Stimulated activated CD8-positive, alpha-beta memory T cell treated with anti-CD3 and anti-CD28 coated beads, Interleukin-4, amount 100 ng/mL, for 24 hours (primary cell): ENCODE data around the gene HES7.
"Not testable (repeated sequence)": the region's sequence is repeated elsewhere in the genome, so short reads cannot be mapped to it uniquely, and the experiment has no call there.

Source experiments
- DNase-seq: peaks from one replicate; pipeline ENCODE4 v3.0.0-alpha.2; 2020; ENCODE audit warnings: low read depth

HES7 gene

DNA sequence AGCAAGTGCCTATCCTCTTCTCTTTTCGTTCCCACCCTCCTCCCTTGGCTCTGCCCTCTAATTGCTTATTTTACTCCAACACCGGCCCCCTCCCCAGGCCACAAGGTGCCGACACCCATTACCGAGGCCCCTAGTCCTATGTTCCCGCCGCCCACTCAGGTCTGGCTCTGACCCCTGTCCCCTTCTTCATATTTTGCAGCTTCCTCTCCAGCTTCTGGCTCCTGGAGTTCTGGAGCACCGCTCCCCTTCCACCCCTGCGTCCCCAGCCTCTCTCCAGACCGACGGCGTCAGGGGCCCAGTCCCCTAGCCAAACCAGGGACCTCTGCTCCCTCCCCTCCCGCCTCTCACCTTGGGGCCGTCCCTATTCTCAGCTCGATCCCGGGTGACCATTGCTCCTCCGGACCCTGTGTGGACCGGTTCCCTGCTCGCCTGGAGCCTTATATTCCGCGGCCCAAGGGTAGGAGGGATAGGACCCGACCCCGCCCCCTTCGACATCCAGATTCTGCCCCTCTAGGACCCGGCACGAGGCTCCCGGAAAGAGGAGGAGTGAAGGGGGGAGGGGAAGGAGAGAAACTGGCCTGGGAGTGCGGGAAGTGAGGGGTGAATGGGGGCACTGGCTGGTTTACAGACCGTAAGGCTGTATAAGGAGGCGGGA is at the start of gene HES7:
HES7 (minus strand) TSS at position 412 of the 655 bp plus-strand sequence; CDS start at position 390, 22 bp downstream.
- no peak for DNase-seq

DNA sequence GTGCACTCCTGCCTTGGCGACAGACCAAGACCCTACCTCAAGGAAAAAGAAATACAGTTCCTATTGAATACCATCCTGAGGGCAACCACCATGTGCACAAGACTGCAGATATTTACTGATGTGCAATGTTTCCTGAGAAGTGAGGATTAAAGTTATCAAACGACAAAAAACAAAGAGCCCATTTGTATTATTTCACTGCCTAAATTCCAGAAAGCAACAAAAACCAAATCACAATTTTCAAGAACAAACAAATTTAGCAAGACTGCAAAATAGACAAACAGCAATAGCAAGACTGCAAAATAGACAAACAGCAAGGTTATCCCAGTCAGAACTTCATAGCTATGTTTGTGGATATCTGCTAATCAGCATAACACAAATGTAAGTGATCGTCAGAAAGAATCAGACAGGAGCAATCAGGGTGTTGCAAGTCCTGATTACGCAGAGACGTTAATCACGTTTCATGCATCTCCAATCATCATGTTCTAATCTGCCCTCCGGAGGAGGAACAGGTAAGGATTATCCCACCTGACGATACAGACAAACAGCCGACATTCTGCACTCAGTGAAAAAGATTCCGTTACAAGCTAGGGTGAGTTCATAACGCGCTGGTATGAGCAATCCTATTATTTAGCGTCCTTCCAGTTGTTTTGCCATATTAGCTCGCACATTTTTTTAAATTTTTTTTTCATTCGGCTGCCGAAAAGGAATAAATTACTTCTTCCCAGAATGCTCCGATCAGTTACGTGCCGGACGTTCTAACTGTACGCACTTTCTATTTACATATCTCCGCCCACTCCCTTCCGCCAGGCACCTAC is 49.4 kb upstream of the HES7 start:
- no peak for DNase-seq

DNA sequence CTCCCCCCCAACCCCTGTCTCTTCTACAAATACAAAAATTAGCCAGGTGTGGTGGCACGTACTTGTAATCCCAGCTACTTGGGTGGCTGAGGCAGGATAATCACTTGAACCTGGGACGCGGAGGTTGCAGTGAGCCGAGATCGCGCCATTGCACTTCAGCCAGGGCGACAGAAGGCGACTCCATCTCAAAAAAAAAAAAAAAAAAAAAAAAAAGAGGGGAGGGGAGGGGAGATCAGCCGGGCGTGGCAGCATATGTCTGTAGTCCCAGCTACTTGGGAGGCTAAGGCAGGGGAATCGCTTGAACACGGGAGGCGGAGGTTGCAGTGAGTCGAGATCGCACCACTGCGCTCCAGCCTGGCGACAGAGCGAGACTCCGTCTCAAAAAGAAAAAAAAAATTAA is 46.3 kb upstream of the HES7 start:
- DNase-seq, result not testable (repeated sequence)

DNA sequence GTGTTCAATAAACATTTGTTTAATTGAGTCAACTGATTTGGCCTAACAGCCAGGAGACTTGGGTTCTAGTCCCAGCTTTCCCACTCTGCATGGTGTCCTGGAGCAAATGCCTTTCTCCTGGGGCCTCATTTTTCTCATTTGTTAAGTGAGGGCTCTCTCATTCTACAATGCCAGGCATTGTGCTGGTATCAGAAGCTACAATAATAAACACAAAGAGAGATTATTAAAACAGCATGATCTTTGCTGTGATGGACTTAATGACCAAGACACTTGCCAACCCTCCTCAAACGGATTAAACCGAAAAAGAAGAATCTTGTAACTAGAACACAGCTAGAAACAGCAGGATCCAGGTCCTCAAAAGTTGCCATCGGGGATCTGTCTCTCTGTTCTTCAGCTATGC is 43.6 kb upstream of the HES7 start:
- DNase-seq, result no peak

DNA sequence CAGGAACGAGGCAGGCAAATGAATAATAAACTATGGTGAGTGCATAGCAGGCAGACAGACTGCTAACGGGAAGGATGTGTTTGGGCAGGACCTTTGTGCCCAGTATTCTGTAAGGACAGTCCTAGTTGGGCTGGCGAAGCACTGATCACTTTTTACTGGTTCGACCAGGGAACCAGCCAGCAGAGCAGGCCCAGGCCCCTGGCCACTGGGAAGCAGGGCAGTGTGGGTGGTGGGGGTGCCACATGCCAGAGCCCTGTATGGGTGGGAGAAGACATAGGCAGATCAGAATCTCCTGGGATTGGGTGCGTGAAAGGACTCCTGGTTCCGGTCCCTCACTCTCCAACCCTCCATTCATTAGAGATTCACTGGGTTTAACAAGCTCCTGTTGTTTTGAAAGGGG is 42.8 kb upstream of the HES7 start:
- DNase-seq, result no peak

DNA sequence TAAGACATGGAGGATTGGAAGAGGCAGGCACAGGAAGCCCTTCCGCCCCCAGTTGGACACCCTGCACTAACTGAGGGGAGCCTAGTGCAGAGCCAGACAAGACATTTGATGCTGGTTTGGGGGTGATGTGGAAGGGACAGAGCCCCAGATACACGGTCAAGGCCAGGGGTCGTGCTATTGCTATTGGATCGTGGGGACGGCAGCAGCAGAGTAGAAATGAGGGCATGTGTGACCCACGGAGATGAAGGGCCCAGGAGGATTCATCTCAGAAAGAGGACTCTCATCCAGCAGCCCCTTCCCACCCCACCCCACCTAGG is 40.9 kb upstream of the HES7 start:
- DNase-seq, result no peak

DNA sequence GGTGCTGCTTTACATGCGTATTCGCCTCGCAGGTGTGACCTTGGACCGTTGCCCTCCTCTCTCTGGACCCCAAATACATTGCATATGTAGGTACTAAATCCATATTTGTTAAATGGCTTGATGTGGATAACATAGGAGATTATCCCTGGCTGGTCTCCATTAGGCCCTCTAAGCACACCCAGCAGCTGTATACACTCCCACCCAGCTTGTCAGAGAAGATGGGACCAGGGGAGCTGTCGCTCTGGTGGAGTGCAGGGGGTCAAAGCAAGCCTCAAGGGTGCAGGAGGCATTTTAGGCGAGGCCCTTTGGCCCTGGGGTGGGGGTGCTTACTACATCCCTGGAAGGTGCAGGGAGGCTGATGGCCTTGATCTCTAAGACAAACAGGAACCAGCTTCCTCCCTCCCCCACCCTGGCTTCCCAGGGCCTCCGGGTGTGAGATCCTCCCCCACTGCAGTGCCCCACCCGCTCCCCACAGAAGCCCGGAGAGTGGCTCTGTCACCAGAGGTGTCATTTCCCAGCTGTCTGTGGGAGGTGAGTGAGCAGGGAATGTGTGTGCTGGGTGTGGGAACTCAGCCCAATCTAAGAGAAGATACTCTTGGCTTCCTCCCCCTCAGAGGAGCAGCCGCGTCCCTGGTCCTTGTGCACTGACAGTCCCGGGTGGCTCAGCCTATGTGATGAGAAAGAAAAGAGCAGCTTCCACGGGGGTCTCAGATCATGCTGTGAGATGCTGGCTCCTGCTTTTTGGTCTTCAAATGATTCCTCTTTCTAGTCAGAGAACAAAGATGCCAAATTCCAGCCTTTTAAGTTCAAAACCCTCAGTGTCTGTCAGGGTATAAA is 40.3 kb upstream of the HES7 start:
- peak; percentile 69 for DNase-seq

DNA sequence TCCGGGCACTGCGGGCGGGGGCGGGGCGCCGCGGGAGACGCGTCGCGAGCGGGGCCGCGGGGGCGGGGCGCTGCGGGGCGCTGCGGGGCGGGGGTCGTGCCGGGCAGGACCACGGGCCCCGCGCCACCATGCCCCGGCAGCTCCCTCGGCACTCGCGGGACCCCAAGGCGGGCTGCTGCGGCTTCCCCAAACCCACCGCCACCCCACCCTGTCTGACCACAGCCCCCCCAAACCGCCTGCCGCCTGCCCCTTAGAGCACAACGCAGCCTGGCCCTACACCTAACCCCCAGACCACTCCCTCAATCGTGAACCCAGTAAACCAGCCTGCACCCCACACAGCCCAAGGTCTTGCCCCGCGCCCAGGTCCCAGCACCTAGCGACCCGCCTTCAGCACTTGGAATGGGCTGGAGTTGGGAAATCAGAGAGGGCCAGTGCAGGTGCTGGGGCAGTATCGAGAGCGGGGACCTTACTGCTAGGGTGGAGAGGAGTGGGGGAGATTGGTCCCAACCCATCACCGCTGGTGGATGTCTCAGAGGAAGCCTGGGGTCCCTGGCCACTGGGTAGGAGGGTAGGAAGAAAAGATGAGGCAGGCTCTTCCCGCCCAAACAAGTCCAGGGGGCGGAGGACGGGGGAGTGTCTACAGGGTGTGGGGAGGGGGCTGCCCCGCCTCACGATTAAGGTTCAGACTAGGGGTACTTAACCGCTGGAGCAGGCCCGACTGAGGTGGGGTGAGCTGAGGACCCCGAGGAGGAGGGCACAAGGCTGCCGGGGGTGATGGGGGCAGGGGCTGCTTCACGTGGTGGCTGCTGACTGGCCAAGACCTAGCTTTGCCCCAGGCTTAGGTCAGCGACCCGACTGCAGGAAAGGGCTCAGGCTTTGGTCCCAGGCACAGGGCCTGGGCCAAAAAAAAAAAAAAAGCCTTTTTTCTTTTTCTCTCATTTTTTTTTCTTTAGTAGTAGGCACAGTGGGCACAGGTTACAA is 39.4 kb upstream of the HES7 start:
- no peak for DNase-seq

DNA sequence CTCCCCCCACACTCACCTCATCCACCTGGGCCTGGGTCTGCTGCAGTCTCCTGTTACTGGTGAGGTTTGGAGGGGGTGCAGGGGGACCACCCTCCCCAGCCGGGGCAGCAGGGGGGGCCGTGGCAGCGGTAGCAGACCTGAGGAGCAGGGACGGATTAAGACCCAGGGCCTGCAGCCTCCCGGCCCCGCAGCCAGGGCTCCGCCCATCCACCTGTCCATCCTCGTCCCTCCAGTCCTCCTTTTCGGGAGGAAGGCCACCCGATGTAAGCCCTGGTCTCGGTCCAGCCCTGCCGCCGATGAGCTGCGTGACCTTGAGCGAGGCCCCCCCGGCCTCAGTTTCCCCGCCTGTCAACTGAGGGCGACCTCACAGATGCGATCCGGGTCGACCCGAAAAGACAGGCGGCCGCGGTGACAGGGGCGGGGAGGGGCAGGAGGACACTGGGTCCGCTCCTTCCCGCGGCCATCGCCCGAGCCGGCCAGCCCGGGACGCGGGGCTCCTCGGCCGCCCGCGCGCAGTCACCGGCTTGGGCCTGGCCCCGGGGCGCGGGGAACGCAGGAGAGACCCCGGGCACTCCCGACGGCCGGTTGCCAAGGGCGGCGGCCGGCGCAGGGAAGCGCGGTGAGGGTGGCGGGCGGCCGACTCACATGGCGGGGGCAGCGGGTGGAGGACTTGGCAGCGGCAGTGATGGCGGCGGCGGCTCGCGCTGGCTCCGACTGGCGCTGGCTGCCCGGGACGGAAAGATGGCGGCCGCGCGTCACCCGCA is 38.5 kb upstream of the HES7 start, which contains the start of gene VAMP2:
VAMP2 (minus strand) TSS at position 716 of the 764 bp plus-strand sequence; CDS start at position 647, 69 bp downstream.
- peak; percentile 75 for DNase-seq

DNA sequence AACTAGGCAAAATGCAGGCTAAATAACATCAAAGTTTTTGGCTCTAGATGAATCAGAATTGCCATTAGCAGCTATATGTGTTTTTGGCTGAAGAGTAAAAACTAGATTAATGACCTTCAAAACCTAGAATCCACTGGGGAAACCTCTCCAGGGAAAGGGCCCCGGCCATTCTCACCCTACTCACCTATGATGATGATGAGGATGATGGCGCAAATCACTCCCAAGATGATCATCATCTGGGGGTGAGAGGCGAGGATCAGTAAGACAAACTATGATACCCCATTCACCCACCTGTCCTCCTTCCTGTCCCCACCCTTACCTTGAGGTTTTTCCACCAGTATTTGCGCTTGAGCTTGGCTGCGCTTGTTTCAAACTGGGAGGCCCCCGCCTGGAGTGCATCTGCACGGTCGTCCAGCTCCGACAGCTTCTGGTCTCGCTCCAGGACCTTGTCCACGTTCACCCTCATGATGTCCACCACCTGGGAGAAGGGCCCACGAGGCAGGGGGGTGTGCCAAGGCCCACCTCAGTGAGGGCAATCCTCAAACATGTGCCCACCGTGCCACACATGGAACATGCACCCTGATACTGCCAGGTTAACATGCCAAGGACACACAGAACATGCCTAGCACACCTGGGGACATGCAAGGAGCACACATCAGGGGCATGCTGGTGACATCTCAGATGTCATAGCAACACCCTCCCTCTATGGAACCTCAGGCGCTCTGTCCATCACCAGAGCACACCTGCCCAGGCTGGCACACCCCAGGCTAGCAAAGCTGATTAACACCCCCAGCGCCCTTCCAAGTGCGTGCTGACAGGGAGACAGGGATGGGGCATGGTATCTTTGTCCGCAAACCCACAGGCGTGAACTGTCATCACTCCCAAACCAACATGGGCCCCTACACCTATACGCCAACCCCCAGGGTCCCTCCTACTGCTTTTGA is 37.7 kb upstream of the HES7 start:
- no peak for DNase-seq

DNA sequence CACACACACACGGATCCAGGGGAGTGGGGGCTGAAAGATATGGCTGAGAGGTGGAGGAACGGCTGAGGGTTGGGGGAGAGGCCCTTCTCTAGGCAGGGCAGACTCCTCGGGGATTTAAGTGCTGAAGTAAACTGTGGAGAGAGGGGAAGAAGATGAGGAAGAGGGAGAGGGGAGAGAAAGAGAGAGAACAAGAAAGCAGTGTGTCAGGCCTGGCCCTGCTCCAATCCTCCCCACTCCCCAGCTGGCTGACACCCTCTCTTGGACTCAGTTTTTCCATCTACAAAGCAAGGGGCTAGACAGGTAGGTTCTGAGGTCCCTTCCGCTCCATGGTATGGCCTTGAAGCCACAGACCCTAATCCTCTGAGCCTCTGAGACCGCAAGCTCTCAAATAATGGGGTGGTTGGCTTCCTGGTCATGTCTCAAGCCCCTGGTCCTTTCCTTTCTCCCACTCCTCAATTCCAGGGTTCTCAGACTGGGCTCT is 36.9 kb upstream of the HES7 start:
- DNase-seq, result no peak

DNA sequence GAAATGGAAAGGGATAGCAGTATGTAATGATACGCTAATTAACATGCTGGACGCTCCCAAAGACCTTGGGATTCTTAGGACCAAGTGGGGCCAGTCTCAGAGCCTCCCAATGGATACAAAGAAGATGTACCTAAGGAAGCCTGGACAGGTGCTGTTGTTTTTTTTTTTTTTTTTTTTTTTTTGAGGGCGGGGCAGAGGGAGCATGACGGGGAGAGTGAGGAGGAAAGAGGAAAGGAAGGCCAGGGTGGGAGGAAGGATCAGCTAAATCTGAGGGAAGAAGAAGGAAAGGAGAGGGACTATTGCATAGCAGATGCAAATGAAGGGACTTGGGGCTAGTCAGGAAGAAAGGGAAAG is 36.3 kb upstream of the HES7 start:
- no peak for DNase-seq

DNA sequence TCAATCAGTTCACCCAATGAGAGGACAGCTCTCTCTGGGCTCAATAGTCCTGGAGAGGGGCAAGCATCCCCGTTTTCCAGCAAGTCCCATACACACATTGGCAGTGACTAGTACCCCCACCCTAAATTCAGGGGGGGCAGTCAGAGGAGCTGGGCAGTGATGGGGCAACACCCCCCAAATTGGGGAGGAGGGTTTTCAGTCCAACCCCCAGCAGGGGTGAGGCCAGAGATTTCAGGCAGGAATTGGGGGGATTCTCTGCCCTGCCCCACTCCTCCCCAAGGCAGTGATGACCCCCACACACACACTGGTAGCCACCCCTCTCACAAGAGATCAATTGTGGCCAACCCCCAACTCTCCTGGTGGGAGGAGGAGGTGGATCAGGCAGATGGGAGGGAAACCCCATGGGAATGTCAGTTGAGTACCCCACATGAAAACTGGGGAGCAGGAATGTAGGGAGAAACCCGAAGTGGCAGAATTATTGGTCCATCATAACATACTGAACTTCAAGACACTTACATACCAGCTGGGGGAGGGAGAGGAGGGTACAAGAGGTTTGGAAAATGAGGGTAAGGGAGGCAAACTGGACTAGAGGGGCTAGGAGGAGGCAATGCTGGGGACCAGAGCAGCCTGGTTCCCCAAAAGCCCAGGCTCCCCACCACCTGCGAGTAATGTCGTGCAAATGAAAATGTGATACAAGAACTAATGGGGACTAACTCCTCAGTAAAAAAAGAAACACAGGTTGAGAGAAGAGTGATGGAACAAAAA is 35.7 kb upstream of the HES7 start:
- DNase-seq, result no peak

DNA sequence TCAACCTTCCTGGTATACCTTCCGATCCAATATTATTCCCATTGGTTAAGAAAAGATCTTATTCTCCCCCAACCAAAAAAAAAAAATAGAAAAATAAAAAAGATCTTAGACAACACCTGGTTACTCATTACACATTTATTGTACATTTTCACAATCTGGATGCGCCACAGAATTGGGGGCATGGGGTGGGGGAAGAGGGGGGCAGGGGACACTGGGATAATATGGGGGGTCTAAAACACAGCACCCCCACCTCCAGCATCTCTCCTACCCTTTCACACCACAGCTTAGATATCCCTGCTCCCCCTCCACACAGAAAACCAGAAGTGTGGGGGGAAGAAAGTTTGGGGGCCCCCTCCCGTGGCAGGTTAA is 35.1 kb upstream of the HES7 start:
- DNase-seq, result no peak

DNA sequence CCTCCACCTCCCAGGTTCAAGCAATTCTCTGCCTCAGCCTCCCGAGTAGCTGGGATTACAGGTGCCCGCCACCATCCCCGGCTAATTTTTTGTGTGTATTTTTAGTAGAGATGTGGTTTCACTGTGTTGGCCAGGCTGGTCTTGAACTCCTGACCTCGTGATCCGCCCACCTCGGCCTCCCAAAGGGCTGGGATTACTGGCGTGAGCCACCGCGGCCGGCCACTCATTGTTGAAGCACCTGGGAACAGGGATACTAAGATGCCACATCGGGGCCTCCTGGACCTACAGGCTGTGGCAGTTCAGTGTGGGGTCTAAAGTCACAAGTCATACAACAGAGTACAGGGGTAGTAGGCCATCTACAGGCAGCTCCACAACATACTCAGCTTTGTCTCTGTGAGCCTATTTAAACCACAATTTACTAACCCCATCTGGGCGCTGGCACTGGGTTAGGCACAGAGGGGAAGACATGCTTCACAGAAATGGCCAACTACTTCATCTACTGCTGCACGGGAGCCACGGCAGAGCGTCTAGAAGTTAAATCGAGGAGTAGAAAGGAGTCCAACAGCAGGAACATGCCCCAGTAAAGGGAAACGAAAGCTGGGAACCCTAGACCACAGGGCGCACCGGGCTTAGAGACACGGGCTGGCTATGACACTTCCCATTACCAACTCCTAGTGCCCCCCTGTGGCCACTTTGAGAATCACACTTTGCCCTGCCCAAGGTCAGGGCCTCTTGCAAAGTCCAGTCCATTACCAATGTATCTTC is 34.5 kb upstream of the HES7 start:
- peak; percentile 77 for DNase-seq

DNA sequence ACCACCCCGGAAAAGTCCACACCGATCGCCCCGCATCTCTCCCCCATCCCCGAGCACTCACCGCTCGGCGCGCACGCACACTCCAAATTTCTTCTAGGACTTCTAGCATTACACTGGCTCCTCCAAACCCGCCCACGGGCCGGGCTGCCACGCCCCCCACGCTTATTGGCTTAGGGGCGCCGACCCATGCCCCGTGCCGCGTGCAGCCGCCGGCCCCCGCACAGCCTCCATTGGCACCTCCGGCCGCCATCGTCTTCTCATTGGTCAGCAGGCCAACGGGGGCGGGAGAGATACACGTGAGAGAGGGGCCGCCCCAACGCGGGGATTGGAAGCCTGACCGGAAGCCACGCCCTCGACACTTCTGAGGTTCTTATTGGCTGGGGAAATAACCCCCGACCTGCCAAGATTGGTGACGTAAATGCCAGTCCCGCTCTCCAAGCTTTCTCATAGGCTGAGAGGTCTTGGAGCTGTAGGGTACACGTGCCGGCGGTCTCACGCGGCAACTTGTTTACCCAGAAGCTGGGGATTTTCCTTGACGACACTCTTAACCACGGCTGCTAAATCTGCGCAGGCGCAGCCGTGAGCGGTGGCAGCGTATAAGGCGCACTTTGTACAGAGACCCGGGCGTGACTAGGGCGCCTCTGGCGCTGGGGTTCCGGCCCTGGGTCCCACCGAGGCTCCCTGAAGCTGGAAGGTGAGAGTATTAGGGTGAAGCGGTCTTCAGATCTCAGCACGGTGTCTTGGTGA is 32.5 kb upstream of the HES7 start:
- DNase-seq, result peak; percentile 100

DNA sequence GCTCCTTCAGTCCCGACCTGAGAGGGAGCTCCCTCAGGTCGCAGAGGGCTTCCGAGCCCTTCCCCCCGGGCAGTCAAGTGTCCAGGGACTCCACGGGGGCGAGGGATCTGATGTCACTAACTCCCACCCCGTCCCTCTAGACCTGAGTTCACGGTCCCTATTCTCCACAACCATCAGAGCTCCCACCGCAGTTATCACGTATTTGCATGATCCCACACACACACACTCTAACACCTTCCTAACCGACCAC is 32.0 kb upstream of the HES7 start:
- no peak for DNase-seq
